ENCODE results near the gene SPOCK2. TPM values are rescaled to one million over a fixed set of nuclear protein-coding genes. Genes with fewer than 3 reads are reported as not detected.

Gene SPOCK2
- total and polyA plus RNA-seq, 10 of the 15 experiments (the other 5 are each of a cell fraction or from before 2014, with no cell fraction given): 0.02 to 1.5 (median 0.58) TPM

- ATAC-seq: no peak
- intact Hi-C loops (cut with micrococcal nuclease; ENCODE audit: unreplicated experiment): no loop called here
- BruUV-seq (replicated peaks): no TSS peak
- in situ Hi-C loops (cut with MboI): no loop called here
- Histone ChIP-seq H3K4me3 (no peak overlapping the region), H3K4me1 (ENCODE audit: control insufficient read depth, insufficient read depth, low read length) (no peaks in the 10 kb centered on the region), H4K20me1 (ENCODE audit: control insufficient read depth, insufficient read depth) (no peaks in the 10 kb centered on the region; the same call in 1 of the 2 replicates), H3K9me3 (replicated peaks; ENCODE audit: control insufficient read depth, insufficient read depth, low read length) (no peaks in the 10 kb centered on the region), H3K27me3 (replicated peaks in 1 of 2; ENCODE audit: control insufficient read depth in 2 of 2, insufficient read depth in 2 of 2, low read length in 1 of 2) (no peaks in the 10 kb centered on the region), H3K27ac (ENCODE audit: control insufficient read depth, insufficient read depth) (no peak overlapping the region), H3K9ac (ENCODE audit: control insufficient read depth, insufficient read depth, low read length) (no peak overlapping the region), H3K36me3 (ENCODE audit: control insufficient read depth in 2 of 2, insufficient read depth in 2 of 2, low read length in 1 of 2) (no peaks in the 10 kb centered on the region), H2AFZ (ENCODE audit: control insufficient read depth, low read depth, low read length) (no peak overlapping the region), H3K4me2 (ENCODE audit: control insufficient read depth, insufficient read depth) (no peak overlapping the region), H3K79me2 (ENCODE audit: control insufficient read depth, insufficient read depth, low read length) (no peaks in the 10 kb centered on the region)
- ChIA-PET POLR2A (no interaction called here), SMC1A (ENCODE audit: uncharacterized antibody, unreplicated experiment) (no interaction called here), CTCF (interaction anchor here (1.2 kb wide), 1 partner anchor 30 kb away, joined by 4 read pairs; no protein-coding TSS in a partner anchor), RAD21 (ENCODE audit: unreplicated experiment) (no interaction called here)
- WGBS (ENCODE audit: insufficient coverage, insufficient replicate concordance, low lambda C conversion rate, missing lambda C conversion rate): 55% methylated on average over 10 of the region's 10 CpGs
- TF ChIP-seq SIN3A (IDR thresholded peaks at IDR 0.05; ENCODE audit: low read depth, low read length): no peak
- no peak for TF ChIP-seq RAD21 (IDR thresholded peaks at IDR 0.05; ENCODE audit: insufficient read depth, low read depth, low read length)
- TF ChIP-seq CBX5 (IDR thresholded peaks at IDR 0.05; ENCODE audit: low read depth): no peak
- TF ChIP-seq REST (IDR thresholded peaks at IDR 0.05; ENCODE audit: low read depth, low read length): no peak
- TF ChIP-seq NFIC (IDR thresholded peaks at IDR 0.05; ENCODE audit: low read depth, low read length): no peak
- no peak for TF ChIP-seq NBN (IDR thresholded peaks at IDR 0.05)
- TF ChIP-seq FOXM1 (IDR thresholded peaks at IDR 0.05; ENCODE audit: low read depth, low read length): no peak
- no peak for TF ChIP-seq ZNF217 (IDR thresholded peaks at IDR 0.05)
- TF ChIP-seq CUX1 (IDR thresholded peaks at IDR 0.05; ENCODE audit: insufficient replicate concordance, low read depth, low read length): no peak
- DNase-seq (ENCODE audit: low read depth, low spot score): no peak
- no peak for FAIRE-seq
Measured at GRCh38 chr10:72014785-72015480, 73.4 kb downstream of the SPOCK2 start.

Data from GM12878 (cell line).